ENCODE data around the gene VASN. TPM values are rescaled to one million over a fixed set of nuclear protein-coding genes. Genes with fewer than 3 reads are reported as not detected.

The VASN gene
- total RNA-seq, 1 donor from 2014 or later: 0.11 TPM

DNA sequence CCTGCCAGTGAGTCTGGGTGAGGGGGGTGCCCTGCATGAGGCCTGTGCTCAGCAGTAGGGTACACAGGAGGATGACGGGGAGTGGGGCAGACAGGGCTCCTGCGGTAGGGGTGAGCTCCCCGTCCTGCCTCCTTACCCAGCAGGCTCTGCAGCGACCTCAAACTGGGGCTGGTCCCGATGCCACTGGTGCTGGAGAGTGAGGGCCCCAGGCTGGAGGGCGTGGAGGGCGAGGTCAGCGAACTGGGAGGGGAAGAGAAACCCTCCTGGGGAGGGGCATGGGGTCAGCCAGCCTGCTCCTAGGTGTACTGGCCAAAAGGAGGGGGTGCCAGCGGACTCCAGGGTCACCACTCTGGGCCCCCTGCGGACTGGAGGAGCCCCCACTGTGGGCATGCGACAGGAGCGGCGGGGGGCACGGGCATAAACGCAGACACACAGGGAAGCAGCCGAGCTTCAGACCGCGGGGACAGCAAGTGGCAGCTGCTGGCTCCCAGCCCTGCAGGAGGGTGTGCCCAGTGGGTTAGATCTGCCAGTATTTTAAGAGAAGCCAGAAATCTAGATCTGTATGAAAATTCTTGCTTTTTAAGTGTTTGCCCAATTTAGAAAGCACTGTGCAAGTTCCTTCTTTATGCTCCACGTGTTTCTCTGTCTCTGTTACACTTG, 9.0 kb upstream of the VASN start:
- Mint-ChIP-seq H3K9me3 (no peaks in the 10 kb centered on the region), H3K36me3 (ENCODE audit: low read depth) (peaks cover 50% of the 10 kb centered on the region), H3K27ac (no peak overlapping the region), H3K4me1 (peaks cover 38% of the 10 kb centered on the region), H3K27me3 (no peaks in the 10 kb centered on the region), H3K4me3 (no peak overlapping the region)
- ATAC-seq (ENCODE audit: low read depth) (no peak), DNase-seq (no peak)
- intact Hi-C loops (cut with micrococcal nuclease): no loop called here
- POLR2A ChIA-PET: interaction anchor here (0.8 kb wide), 1 partner anchor 41 kb away, joined by 3 read pairs; no protein-coding TSS in a partner anchor
- CTCF ChIA-PET: no interaction called here
- no peak for TF ChIP-seq CTCF (IDR thresholded peaks at IDR 0.05)

- peak; percentile 47 for ATAC-seq (ENCODE audit: low read depth)
- Mint-ChIP-seq H3K27ac (no peak overlapping the region), H3K4me3 (no peak overlapping the region), H3K36me3 (ENCODE audit: low read depth) (peaks cover 40% of the 10 kb centered on the region), H3K9me3 (no peaks in the 10 kb centered on the region), H3K27me3 (no peaks in the 10 kb centered on the region), H3K4me1 (peaks cover 37% of the 10 kb centered on the region)
- no peak for TF ChIP-seq CTCF (IDR thresholded peaks at IDR 0.05)
- intact Hi-C loops (cut with micrococcal nuclease): loop anchor here (2.0 kb wide), 1 partner anchor 14 kb away; the partner anchor contains the start of gene PAM16
- ChIA-PET POLR2A (interaction anchor here (0.5 to 1.3 kb wide), 8 partner anchors 9 to 112 kb away, joined by 3 to 8 read pairs (median 4); partner anchors contain the start of genes HMOX2 and TFAP4), CTCF (interaction anchor here (0.6 to 2.9 kb wide), 3 partner anchors 38 to 55 kb away, joined by 3 to 17 read pairs (median 3); no protein-coding TSS in a partner anchor)
- DNase-seq: peak; percentile 34
These were observed 7.2 kb upstream of the VASN start for GRCh38 chr16:4364196-4365013.

GRCh38 chr16:4365014-4365406, 6.6 kb upstream of the VASN start:
- ChIA-PET POLR2A (interaction anchor here (0.5 to 1.3 kb wide), 7 partner anchors 8 to 111 kb away, joined by 3 to 8 read pairs (median 4); partner anchors contain the start of gene HMOX2), CTCF (interaction anchor here (0.9 to 2.9 kb wide), 2 partner anchors 38 to 51 kb away, joined by 3 to 17 read pairs; no protein-coding TSS in a partner anchor)
- no peak for TF ChIP-seq CTCF (IDR thresholded peaks at IDR 0.05)
- H3K36me3 Mint-ChIP-seq (ENCODE audit: low read depth): peaks cover 38% of the 10 kb centered on the region
- peaks cover 37% of the 10 kb centered on the region for H3K4me1 Mint-ChIP-seq
- DNase-seq: peak; percentile 62
- intact Hi-C loops (cut with micrococcal nuclease): loop anchor here (2.0 kb wide), 1 partner anchor 14 kb away; the partner anchor contains the start of gene PAM16
- no peak overlapping the region for H3K4me3 Mint-ChIP-seq
- peak; percentile 91 for ATAC-seq (ENCODE audit: low read depth)
- peak overlapping the region; percentile 35 for H3K27ac Mint-ChIP-seq
- no peaks in the 10 kb centered on the region for H3K9me3 Mint-ChIP-seq
- H3K27me3 Mint-ChIP-seq: no peaks in the 10 kb centered on the region

GRCh38 chr16:4365615-4366014, 6.0 kb upstream of the VASN start:
- Mint-ChIP-seq H3K27me3 (no peaks in the 10 kb centered on the region), H3K36me3 (ENCODE audit: low read depth) (peaks cover 32% of the 10 kb centered on the region), H3K4me1 (peaks cover 37% of the 10 kb centered on the region), H3K9me3 (no peaks in the 10 kb centered on the region), H3K4me3 (no peak overlapping the region), H3K27ac (no peak overlapping the region)
- intact Hi-C loops (cut with micrococcal nuclease): loop anchor here (2.0 kb wide), 1 partner anchor 15 kb away; the partner anchor contains the start of gene PAM16
- no peak for DNase-seq
- CTCF ChIA-PET: interaction anchor here (0.9 to 2.9 kb wide), 2 partner anchors 37 to 50 kb away, joined by 3 to 17 read pairs; no protein-coding TSS in a partner anchor
- TF ChIP-seq CTCF (IDR thresholded peaks at IDR 0.05): no peak
- POLR2A ChIA-PET: interaction anchor here (0.7 to 1.3 kb wide), 2 partner anchors 8 to 37 kb away, joined by 3 to 8 read pairs; no protein-coding TSS in a partner anchor
- no peak for ATAC-seq (ENCODE audit: low read depth)
